Measurements from ENCODE around the gene AP5Z1.

The AP5Z1 gene, protein sequence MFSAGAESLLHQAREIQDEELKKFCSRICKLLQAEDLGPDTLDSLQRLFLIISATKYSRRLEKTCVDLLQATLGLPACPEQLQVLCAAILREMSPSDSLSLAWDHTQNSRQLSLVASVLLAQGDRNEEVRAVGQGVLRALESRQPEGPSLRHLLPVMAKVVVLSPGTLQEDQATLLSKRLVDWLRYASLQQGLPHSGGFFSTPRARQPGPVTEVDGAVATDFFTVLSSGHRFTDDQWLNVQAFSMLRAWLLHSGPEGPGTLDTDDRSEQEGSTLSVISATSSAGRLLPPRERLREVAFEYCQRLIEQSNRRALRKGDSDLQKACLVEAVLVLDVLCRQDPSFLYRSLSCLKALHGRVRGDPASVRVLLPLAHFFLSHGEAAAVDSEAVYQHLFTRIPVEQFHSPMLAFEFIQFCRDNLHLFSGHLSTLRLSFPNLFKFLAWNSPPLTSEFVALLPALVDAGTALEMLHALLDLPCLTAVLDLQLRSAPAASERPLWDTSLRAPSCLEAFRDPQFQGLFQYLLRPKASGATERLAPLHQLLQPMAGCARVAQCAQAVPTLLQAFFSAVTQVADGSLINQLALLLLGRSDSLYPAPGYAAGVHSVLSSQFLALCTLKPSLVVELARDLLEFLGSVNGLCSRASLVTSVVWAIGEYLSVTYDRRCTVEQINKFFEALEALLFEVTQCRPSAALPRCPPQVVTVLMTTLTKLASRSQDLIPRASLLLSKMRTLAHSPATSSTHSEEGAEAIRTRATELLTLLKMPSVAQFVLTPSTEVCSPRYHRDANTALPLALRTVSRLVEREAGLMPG

DNA sequence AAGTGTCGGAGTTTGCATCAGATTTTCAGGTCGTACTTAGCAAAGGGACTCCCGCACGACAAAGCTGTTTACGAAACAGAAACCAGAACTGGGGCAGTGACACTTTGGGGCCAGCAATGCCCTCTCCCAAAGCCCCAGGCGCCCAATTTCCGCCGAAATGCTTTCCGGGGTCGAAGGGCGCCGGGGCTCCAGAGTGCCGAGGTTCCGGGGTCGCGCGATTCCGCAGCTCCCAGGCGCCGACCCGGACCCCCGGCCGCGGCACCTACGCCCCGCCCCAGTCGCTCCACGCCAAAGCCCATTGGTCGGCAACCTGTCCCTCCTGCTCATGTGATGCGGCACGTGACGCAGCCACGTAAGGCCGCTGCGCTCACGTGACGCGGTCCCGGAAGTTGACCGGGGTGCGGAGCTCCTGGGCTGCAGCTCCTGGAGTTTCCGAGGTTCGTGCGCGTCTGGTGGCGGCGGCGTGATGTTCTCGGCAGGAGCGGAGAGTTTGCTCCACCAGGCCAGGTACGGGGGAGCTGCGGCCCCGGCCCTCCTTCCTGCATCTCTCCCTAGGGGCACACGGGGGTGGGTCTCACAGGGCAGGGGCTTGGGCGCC is at the start of gene AP5Z1:
TSS of gene AP5Z1 (plus strand) at position 374 of the 598 bp plus-strand sequence. CDS start at position 467, 93 bp downstream.
- peak; percentile 75 to 82 for DNase-seq

DNA sequence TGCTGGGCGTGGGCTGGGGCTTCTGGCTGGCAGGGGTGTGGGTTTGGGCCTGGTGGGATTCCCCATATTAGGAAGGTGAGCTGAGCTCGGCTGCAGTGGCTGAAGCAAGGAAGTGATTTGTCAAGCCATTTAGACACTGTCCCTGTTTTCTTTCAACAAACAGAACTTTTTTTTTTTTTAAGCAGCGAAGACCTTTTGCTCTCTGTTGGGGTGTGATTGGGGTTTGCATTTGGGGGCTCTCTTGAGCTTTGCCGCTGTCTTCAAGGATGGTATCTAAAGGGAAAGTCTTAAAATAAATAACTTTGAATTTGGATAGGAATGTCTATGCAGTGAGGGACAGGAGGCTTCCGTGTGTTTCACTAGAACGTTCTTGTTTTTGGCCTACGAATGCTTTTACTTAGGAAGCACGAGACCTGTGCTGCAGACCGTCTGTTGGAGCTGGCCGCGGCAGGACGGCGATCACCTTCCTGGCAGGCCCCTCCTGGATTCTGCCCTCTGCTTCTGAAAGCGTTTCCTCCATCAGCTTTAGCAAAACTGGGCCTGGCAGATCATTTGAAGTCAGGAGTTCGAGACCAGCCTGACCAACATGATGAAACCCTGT is 49.5 kb upstream of the AP5Z1 start:
- DNase-seq, result no peak

DNA sequence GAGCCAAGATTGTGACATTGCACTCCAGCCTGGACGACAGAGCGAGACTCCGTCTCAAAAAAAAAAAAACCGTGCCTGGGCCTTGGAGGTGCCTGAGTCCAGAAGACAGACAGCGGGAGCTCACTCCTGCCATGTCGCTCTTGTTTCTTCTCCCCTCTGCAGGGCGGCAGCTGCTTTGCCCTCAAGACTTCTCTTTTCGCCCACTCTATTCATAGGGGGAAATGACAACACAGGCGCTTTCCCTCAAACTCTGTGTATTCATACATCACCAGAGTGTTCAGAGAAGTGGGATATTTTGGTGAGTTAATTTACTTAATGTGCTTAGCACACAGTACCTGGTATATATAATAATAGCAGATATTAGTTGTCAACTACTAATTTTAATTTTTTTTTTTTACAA is 48.9 kb upstream of the AP5Z1 start:
- DNase-seq, result no peak

DNA sequence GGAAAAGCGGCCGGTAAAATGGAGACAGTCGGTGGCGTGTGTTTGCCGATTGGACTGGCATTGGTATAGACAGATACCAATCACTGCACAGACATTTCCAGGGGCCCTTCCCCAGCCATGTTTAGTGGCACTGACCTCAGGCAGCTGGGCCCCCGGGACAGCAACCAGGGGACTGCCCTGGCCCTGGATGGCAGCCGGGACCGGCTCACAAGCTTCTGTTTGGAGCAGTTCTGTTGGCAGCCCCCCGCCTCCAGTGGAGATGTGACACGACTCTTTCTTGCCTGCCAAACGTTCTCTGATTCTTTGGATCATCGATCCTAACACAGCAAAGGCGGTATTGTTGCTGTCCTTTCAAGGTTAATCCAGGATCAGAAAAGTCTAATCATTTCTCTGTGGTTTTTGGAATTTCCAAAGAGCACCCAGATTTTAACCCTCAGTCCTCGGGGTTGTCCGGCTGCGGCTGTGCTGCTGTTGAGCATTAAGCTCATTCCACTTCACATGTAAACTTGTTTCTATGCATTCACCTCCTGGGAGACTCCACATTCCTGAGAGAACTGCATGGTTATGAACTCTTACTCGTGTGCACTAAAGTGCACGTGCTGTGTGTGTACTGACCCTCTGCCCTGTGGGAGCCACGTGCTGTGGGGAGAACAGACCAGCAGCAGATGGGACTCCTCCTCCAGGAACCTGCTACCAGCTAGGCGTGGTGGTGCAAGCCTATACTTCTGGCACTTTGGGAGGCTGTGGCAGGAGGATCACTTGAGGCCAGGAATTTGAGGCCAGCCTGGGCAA is 47.3 kb upstream of the AP5Z1 start:
- DNase-seq, result no peak

DNA sequence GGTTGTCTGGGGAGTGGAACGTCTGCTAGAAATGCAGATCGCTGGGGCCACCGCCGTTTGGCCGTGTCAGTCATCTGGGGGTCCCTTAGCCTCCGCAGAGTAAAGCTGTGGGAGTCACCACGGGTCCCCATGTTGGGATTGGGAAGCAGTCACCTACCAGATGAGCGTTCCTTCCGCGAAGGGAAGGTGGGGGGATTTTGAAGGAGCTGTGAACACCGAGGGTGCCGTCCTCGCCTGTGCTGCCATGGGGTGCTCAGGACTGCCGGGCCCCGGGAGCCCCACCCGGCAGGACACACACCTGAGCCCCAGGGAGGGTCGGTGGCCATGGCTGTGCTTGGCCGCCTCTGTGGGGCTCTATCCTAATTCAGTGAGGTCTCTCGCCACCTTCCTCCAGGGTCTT is 46.2 kb upstream of the AP5Z1 start:
- DNase-seq, result no peak

DNA sequence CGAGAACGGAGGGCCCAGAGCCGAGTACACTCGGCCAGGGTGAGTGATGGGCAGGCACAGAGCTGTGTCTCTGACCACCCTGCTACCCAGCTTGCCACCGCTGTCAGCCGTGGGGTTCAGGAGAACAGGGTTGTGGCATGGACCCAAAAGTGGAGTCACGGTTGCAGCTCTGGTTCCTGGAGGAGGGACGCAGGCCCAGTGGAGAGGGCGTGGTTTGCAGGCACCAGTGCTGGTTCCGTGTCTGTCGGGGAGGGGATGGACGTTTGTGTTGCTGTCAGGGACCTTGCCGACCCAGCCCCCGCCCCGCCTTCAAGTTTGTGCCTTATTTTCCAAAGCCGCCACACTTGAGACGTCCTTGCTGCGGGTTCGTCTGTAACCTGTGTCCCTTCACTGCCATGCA is 45.1 kb upstream of the AP5Z1 start:
- no peak for DNase-seq

DNA sequence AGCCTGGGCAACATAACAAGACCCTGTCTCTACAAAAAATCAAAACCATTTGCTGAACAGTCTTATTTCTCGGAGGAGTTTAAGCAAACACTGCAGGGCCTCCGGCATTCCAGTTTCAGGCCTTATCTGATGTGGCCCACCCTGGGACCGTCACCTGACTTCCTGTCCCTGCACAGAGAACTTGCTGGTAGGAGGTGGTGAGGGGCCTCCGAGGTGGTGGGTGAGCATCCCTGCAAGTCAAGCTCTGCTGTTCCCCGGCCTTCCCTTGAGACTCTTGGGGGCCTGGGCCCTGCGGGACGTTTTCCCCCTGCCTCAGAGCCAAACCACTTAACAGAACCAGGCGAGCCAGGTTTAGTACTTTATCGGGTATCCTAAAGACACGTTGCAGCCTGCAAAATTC is 44.5 kb upstream of the AP5Z1 start:
- no peak for DNase-seq

DNA sequence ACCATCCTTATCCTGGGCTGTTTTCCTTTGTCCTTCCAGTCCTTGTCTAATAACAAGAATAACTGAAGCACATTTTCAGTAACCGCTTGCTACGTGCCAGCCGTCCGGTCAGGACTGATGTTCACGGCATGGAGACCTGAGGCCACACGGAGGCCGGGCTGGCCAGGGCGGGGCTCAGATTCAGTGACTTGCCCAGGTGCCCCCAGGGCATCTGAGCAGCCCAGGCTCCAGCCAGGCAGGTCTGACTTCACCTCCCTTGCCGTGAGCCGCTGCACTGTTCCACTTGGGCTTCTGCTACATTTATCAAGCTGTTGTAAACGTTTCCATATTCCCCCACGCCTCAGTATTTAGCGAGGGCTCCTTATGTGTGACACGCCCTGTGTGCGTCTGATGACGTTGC is 43.6 kb upstream of the AP5Z1 start:
- no peak for DNase-seq

DNA sequence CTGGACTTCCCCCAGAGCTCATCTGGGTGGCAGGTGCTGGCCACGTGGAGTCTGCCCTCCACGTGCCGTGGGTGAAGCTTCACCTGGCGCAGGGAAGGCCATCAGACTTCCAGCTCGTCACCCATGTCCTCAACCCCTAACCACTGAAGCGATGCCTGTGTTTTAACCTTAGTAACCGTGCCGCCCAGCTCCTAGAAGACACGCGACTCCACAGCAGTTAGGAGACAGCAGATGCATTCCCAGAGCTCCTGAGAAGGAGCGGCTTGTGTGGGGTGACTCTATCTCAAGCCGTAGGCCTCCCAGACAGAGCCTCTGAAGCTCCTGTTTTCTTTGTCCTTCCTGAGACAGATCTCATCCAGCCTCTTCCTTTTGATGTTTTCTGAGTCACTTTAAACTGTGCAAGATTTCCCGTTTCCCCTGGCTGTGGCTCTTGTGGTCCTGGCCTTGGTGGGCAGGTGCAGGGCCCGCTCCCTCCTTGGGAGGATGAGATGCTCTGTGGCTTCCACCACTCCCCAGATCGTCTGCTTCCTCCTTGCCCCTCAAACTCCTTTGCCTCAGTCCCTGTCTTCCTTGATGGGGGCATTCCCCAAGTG is 41.4 kb upstream of the AP5Z1 start:
- DNase-seq, result no peak

DNA sequence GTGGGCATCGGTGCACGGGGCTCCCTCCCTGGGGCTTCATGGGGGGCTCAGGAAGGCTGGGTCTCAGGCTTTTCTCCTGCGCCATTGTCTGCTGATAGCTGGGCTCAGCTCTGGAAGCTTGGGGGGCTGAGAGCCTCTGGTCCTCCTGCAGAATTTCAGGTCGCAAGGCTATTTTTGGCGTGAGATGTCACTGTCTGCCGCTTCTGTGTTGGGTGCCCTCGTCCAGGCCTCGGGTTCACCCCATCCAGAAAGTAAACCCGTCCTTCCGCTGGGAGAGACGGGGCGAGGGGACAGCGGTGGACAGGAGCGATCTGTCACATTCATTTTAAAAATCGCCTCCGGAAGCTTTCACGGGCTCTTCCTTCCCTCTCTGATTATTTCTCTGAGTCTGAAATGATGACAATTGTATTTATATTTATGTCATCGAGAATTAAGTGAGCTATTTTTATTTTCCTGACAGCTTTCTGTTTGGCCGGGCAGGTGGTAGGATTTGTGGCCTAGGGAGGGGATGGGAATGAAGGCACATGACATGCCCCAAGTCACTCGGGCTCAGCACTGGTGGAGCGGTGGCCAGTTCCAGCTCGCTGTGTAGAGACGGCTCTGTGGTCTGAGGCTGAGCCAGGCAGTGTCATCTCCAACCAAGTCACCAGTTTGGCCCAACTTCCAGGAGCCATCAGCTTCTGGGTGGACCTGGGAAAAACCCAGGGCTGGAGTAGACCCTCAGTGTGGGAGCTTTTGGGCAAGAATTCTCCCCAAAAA is 40.7 kb upstream of the AP5Z1 start:
- DNase-seq, result no peak

DNA sequence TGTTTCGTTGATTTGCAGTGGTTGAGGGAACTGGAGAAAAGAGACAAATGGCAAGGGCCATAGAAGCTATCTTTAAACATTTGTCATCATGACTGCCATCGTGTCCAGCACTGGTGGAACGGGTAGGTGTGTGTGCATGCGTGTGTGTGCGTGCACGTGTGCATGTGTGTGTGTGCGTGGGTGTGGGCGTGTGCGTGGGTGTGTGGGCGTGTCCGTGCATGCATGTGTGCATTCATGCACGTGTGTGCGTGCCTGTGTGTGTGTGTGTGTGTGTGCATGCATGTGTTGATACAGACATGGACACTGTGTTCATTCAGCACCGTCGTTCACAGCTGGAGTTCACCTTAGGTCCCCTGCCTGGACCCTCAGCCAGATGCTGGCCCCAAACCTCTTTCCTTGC is 38.1 kb upstream of the AP5Z1 start:
- DNase-seq, result no peak

DNA sequence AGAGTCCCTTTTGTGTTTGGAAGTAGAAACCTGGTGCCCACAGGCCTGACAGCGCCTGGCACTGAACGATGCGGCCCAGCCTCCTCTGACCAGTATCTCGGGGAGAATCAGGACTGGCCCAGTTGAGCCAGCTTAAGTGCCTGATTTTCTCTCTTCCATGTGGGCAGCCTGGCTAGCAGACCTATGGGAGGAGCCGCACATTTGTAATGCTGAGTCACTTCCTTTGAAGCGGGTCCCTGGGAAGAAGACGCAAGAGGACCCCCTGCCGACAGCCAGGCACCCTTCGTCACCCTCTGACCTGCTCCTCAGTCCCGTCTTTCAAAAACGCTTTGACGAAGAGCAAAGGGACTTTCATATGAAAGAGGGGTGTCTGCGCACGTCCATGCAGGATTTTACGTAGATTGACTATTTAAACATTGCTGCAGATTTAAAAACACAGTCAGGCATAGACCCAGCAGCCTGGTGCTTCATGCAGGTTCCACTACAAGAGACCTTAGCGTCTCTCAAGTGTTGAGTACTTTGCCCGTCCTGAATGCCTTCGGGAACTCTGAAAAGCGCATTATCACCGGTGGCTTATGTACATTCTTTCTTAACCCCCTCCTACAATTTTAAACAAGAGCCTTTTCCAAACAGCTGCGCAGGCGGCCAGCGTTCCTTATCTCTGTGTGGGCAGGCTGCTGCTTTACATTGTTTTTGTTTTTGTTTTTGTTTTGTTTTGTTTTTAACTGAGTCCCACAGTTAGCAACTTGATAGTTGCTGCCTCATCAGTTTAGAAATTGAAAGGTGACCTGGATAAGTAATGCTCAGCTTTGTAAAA is 36.5 kb upstream of the AP5Z1 start:
- DNase-seq, result no peak

DNA sequence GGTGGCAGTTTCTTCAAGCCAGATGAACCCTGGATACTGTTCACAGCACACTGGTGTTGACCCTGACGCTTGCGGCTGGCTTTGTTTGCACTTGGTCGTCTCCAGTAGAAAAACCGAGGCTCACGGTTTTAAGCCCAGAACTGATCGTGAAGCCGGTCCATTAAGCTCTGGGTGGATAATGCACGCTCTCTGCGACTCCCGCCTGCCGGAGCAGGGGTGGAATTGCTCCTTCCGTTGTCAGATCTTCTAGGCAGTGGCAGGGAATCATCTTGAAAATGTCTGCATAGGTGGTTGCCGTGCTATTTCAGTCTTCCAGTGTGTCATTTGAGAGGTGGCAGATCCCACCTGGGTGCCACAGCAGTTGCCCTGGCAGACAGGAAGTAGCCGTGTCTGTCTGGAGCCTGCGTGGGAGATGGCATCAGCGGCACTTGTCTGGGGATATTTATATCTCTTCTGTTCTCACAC is 35.9 kb upstream of the AP5Z1 start:
- DNase-seq, result peak in 1 of 2 experiments; percentile 6

DNA sequence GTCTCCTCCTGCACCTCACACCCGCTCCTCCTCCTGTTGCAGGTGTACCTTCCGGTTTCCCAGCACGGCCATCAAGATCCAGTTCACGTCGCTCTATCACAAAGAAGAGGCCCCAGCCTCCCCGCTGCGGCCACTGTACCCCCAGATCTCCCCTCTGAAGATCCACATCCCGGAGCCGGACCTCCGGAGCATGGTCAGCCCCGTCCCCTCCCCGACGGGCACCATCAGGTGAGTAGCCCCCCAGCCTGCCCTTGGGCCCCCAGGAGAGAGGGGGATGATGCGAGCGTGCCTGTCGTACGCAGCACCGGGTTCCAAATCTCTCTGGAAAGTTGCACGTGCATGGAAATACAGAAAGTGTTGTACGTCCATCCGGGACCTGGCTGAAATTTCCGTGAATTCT is 34.6 kb upstream of the AP5Z1 start:
- no peak for DNase-seq

DNA sequence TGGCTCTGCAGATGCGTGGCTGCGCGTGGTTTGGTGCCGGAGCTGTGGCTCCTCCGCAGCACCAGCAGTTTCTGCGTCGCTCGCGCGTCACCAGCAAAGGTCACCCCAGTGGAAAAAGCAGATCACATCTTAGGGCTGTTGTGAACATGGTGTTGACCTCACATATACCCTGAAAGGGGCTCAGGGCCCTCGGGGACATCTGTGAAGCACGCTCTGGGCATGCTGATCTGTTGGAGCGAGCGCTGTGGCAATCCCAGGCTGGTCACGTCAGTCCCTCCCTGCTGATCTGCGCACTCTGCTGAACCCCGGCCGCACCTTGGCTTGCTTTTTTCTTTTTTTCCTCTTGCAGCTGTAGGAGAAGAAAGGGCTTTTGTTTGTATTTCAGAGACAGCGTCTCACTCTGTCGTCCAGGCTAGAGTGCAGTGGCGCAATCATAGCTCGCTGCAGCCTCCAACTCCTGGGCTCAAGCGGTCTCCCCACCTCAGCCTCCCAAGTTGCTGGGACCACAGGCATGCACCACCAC is 33.3 kb upstream of the AP5Z1 start:
- DNase-seq, result no peak

DNA sequence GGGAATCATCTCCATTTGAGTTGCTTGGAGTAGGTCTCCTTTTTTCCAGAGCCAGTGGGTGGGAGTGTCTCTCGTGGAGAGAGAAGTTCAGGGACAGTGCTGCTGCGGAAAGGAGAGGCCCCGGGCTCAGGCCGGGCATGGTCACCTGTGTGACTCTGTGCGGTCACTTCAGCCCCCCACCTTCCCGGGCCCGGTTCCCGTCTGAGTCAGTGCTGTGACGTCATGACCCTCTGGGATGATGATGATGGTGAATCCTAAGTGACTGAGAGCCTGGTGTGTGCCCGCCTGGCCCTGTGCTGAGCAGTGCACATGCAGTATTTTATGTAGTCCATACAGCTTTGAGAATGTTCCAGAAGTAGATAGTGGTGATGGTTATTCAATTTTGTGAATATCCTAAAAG is 32.6 kb upstream of the AP5Z1 start:
- no peak for DNase-seq

DNA sequence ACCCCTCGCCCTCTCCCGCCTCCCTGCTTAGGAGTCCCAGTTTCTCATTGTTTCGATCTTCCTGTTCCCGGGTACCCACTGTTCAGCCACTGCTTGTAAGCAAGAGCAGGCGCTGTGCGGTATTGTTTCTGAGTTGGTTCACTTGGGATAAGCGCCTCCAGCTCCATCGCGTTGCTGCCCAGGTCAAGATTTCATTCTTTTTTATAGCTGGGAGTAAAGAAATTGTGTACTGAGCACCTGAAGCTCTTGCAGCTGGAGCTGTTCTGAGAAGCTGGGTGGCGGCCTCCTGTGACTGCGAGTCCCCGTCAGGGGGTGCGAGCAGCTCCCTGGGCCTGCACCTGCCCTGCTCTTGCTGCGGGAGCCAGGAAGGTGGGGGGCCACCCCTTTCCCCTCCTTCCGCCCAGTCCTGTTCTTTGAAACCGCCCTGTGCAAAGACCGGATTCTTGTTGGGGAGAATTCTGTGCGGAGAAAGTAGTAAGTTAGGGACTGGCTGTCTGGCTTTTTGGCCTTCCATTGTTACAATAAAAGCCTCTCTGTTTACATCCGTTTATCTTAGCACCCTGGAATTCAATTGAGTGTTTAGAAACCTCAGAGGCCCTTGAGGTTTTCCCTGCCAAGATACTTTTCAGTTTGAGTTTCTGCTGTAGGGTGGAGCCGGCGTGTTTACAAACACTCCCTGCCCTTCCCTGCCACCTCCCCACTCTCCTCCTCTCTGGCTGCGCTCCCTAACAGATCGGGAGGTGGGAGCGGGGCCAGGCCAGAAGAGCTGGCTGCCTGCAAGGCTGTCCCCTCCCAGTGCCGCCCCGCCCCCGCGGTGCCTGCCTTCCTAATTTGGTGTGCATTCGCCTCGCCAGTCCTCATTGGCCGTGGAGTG is 30.8 kb upstream of the AP5Z1 start:
- DNase-seq, result peak; percentile 87 to 97

DNA sequence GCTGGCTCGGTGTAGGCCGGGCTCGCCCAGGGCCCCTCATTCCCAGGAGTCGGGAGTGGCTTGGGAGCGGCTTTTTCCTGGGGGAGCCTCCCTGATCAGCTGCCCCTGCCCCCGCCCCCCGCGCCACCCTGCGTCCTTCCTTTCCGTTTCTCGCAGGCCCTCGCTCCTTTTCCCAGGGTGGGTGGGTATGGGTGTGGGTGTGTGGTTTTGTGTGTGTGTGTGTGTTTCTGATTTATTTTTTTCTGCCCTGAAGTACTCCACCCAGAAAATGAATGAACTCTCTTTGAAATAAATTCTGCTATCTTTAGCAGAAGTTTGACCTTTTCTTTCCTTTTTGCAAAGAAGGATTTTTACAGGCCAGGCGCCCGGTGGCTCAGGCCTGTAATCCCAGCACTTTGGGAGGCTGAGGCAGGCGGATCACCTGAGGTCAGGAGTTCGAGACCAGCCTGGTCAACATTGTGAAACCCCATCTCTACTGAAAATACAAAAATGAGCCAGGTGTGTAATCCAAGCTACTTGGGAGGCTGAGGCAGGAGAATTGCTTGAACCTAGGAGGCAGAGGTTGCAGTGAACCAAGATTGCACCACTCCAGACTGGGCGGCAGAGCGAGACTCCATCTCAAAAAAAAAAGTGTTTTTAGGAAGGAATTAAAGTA is 30.0 kb upstream of the AP5Z1 start:
- DNase-seq, result no peak
